ENCODE results near the gene CHTF18.
"Not testable (repeated sequence)": the region's sequence is repeated elsewhere in the genome, so short reads cannot be mapped to it uniquely, and the experiment has no call there.

Gene CHTF18

DNA sequence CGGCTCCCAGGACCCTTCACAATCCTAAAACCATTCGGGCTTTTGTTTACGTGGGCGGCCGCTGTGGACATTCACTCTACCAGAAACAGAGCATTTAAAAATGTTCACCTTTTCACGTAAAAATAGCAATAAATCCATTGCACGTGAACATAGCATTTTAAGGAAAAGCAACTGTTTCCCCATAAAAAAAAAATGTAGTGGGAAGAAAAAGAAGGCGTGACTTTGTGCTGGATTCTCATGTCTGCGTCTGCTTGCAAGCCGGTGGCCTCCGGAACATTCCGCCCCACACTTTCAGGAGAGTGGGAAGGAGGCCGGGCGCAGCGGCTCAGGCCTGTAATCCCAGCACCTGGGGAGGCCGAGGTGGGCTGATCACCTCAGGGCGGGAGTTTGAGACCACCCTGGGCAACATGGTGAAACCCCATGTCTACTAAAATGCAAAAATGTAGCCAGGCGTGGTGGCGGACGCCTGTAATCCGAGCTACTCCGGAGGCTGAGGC lies 25.5 kb downstream of the CHTF18 start:
- no peak for DNase-seq

DNA sequence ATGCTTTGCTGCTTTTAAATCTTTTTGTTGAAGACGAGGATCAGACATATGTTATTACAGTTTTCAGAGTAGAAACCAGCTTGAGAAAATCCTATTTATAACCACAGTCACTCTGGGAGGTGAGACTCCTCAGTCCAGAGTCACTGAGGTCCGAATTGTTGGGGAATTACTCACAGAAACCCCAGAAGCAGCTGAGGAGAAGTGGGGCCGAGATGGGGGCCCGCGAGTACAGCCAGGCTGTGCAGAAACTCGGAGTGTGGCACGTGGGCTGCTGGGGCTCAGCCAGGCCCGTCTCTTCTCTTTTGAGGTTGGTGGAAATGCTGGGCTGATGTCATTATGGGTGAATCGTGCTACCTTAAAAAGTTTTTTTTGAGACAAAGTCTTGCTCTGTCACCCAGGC lies 26.6 kb downstream of the CHTF18 start:
- no peak for DNase-seq

DNA sequence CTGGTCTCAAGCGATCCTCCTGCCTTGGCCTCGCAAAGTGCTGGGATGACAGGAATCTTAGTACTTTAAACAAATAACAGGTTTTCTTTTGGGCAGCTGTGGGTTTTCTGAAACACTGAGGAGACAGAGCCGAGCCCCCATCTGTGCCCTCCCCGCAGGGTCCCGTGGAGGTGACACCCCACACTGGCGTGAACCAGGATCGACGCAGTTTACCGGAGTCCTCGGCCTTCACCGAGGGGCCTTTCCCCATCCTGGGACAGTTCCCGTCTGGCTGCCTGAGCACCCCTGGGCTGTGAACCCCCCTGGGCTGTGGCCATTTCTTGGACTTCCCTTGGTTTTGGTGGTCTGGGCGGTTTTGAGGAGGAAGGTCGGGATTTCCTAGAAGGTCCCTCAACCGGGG lies 27.4 kb downstream of the CHTF18 start:
- no peak for DNase-seq

DNA sequence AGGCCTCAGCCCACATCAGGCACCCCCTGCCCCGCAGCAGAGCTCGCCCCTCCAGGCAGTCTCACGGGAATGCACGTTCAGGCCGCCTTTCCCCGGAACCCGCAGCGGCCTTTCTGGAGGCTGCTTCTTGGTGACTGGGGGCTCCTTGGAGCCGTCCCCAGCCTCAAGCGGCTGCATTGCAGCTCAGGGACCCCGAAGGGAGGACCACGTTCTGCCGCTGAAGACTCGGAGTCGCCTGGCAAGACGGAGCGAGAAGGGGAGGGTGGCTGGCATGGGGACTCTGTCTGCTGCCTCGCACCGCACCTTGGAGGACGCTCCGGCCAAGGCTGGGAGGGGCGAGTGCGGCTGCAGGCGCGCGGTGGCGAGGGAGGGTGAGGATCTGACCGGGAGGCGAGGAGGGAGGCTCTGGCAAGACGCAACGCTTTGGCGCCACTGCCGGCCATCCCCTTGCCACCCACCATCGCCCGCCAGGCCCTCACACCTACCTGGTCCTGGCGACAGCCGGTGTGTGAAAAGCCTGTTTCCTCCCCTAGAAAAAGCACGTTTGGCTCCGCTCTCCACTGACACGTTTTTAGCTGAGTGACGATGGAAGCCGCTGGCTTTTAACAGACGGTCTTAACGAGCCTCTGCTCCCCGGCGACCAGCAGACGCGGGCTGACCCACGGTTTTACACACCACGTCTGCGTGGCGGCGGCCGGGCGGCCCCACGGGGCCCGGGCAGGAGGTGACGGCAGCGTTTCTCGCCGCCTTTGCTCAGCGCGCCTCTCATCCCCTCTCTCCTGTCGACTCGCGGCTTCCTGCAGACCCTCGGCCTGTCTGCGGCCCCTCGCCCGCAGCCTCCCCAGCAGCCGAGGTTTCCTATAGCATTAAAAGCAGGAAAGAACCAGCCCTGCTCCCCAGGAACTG lies 28.8 kb downstream of the CHTF18 start:
- no peak for DNase-seq

DNA sequence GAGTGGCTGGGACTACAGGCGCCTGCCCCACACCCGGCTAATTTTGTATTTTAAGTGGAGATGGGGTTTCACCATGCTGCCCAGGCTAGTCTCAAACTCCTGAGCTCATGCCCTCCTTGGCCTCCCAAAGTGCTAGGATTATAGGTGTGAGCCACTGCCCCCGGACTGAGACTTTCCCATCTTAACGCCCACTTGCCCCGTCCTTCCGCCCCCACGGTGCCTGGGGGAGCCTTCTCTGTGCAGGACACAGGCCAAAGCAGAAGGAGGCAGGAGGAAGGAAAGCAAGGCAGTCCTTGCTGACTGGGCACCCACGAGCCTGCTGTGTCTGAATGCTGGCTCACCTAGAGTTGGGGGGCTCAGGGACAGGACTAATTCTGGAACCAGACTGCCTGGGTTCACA lies 29.7 kb downstream of the CHTF18 start:
- DNase-seq = no peak

DNA sequence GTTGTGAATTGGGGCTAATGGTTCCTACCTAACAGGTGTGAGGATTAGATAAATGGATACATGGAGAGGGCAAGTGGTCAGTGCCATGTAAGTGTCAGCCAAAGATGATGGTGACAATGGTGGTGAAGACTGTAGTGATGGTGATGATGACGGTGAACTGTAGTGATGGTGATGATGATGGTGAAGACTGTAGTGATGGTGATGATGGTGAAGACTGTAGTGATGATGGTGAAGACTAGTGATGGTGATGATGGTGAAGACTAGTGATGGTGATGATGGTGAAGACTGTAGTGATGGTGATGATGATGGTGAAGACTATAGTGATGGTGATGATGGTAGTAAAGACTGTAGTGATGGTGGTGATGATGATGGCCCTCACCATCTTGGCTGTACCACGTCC lies 30.2 kb downstream of the CHTF18 start:
- no peak for DNase-seq

DNA sequence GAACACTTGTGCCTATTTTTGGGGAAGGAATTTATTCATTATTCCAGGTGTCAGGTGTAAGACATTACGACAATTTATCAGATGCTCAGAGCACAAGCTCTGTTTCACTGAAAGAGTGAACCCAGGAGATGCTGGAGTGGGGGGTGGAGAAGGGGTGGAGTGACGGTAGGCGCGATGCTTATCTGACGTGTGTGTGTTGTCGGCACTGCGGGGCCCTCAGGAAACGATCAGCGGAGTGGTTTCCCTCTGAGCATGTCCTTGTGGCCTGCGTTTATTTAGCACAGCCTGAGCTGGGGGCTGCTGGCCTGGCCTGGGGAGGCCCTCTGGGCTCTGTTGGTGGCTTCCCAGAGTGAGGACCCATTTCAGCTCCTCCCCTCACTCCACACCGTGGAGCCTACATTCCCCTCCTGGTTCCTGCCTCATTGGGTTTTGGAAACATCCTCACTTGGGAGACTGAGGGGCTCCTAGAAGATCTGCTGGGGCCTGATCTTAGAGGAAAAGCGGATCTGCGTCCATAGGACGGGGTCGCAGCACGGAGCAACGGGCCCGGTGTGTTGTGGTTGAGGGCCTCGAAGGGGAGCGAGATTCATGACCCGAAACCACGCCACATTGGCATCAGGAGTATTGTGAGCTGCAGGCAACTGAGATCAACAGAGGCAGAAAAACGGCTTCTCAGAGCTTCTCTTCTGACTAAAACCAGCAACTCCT lies 31.1 kb downstream of the CHTF18 start:
- no peak for DNase-seq

DNA sequence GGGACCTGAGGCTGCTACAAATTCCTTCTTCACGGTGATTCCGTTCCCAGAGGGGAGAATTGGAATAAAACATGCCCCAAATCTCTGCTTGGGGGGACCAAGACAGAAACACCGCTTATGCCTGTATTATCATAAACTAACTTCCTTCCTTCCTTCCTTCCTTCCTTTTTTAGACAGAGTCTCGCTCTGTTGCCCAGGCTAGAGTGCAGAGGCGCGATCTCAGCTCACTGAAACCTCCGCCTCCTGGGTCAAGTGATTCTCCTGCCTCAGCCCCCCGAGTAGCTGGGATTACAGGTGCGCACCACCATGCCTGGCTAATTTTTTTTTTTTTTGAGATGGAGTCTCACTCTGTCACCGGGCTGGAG lies 31.6 kb downstream of the CHTF18 start:
- not testable (repeated sequence) for DNase-seq

DNA sequence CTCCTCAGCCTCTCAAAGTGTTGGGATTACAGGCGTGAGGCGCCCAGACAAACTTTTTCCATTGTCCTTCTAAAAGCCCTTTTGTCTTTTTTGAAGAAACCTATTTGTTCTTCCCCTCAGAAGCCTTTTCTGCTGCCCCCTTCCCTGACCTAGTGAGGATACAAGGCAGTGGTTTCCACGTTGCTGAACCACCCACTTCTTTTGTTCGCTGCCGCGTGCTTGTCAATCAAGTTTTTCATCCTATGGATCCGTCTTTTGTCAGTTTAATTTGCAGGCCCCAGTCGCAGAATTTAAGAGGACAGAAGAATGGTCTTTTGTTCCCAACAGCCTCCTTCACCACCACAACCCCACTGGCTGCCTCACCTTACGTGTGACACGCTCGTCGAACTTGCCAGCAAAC lies 32.3 kb downstream of the CHTF18 start:
- DNase-seq = no peak

DNA sequence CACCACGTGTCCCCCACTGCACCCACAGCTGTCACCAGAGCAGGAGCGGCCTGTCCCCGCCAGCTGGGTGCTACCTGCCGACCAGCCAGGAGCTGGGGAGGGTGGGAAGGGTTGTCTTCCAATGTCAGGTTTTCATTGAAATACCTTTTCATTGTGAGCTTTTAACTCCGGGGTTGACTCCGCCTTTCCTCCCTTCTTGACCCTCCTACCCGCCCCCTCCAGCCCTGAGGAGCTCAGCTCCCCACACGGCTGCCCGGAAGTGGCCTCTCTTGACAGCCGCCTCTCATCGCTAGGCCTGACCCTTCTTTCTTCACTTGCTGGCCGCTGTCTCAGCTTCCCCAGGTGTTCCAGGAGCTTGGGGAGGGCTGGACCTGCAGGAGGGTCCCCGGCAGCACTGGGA lies 33.3 kb downstream of the CHTF18 start:
- no peak for DNase-seq

DNA sequence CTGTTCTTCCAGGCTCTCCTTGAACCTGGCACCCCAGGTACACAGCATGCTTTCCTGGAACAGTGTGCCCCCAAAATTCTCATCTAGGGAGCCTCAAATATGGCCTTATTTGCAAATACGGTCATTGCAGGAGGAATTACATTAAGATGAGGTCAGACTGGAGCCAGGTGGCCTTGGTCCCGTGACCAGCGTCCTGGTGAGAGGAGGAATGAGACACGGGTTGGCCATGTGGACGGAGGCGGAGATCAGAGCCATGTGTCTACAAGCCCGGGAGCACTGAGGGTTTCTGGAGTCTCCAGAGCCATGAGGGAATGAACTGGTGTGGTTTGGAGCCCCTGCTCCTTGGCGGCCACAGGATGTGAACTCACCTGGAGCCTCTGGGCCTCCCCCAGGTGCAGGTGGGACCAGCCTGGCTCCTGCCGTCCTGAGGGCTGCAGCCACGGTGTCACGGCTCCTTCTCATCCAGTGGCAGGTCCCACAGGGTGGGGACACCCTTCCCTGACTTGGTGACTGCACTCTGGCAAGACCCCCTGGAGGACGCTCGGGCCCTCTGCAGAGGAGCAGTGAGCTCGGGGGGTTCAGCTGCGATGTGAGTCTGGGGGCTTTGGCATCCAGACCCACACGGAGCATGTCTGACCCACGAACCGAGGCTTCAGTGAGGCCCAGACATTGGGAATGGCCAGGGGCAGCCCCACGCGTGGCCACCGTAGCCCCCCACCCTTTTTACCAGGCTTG lies 33.9 kb downstream of the CHTF18 start:
- no peak for DNase-seq

DNA sequence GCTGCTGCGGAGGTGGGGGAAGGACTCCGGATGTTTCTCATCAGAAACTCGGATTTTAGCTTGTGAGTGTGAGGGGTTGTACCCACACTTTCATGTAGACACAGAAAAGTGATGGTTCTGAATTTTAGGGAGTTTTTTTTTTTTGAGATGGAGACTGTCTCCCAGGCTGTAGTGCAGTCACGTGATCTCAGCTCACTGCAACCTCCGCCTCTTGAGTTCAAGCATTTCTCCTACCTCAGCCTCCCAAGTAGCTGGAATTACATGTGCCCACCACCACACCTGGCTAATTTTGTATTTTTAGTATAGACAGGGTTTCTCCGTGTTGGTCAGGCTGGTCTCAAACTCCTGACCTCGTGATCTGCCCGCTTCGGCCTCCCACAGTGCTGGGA lies 34.5 kb downstream of the CHTF18 start:
- DNase-seq = no peak

DNA sequence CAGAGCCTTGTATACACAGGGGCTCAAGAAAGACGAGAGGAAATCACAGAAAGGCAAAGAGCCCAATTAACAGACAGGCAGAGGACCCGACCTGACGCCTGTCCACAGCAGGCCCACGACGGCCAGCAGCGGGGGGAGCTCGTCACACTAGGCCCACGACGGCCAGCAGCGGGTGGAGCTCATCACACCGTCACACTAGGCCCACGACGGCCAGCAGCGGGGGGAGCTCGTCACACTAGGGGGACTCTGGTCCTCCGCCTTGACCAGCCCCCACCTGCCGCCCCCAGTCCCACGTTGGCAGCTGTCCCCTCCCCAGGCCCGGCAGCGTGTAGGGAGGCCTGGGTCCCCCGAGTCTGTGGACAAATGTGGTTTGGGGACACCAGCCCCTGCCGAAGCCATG lies 35.8 kb downstream of the CHTF18 start:
- no peak for DNase-seq

DNA sequence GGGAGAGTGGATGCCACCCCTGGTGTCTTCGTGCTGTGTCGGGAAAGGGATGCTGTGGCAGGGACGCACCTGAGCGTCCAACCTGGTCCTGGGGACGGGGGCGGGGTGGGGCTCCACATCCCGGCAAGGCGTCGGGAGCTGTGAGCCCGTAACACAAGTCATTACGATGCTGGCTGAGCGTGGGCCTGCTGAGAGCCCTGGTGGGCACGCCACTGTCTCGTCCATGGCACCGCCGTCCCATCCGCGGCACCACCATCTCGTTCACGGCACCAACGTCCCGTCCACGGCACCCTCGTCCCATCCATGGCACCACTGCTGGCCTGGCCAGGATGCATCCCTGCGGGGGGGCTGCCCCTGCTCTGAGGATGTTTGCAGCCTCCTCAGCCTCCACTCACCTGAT lies 36.2 kb downstream of the CHTF18 start:
- no peak for DNase-seq

DNA sequence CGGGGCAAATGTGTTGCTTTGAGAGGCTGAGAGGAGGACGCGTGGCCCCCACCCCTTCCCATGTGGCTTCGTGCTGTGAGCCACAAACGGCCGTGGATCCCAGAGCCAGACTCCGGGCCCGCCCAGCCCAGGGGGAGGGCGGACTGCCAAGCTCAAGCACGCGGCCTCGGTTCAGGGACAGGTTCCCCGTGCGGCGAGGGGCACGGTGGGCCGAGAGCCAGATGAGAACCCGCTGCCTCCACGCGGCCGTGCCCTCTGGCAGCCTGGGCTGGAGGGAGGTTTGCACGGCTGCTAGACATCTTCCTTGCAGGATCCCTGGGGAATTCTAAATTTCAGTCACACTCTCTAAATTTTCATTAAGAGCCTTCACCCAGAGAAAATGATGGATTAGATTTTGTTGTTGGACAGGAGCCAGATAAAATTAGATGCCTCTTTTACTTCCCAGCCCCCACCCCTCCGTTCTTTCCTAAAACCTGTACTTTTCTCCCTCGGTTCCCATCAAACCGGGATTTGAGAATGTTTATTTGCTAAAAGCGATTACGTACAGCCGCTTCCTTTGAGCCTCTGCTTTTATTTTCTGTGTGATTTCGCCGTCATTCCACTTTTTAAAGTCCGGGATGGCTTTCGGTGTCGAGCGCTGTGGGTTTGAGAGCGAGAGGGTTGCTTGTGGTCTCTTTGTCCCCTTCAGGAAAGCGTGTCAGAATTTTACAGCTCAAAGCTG lies 37.1 kb downstream of the CHTF18 start:
- DNase-seq = no peak

DNA sequence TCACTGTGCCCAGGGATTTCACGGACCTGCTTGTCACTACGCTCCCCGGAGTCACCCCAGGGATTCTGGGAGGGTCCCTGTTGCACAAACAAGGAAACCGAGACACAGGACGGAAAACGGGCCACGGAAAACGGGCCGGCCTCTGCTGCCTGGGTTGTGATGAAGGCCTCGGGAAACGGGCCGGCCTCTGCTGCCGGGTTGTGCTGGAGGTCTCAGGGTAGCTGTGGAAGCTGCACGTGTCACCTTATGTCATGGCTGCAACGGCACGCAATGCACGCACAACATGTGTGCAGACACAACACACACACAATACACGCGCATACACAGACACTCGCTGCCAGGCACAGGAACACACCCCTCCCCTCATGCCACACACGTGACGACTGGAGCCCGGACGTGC lies 39.1 kb downstream of the CHTF18 start:
- DNase-seq = no peak

DNA sequence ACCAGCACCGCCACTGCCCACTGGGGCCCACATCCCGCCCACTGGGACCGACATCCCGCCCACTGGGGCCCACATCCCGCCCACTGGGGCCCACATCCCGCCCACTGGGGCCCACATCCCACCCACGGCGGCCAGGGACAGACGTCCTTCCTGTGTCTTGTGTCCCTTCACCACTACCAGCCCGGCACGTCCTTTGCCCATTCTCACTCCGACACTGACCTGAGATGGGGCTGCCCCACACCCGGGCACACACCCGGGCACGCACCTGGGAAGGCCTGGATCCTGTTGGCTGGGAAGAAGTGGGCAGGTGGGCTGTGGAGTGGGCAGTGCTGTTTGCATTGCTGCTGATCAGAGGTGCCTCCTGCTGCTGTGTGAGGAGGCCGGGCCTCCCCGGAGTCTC lies 40.5 kb downstream of the CHTF18 start:
- no peak for DNase-seq

DNA sequence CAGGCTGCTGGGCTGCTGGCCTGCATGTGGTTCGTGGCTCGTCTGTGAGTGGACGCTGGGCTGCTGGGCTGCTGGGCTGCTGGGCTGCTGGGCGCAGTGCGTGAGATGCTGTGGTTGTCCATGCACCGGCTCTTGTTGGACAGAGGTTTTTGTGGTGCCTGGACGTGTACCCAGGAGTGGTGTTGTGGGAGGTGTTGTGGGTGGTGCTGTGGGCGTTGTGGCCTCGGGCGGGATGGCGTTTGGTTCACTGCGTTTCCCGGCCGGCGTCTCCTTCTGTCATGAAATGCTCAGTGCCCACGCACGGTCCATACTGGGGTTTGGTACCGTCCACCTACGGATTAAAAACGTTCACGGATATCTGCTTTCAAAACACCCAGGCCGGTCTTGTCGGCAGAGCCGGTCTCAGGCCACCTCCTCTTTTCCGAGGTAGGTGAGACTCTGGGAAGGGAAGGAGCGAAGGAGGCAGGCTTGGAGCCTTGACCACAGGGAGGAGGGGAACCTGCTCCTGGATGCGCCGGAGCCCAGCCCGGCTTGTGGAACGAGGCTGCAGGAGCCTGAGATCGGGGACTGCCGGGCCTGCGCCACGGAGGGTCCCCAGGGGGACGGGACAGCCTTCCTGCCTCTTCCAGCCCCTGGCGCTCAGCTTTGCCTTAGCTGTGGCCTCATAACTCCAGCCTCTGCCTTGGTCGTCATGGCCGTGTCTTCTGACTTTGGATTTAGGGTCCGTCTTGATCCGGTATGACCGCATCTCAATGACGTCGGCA lies 41.9 kb downstream of the CHTF18 start:
- DNase-seq = no peak

DNA sequence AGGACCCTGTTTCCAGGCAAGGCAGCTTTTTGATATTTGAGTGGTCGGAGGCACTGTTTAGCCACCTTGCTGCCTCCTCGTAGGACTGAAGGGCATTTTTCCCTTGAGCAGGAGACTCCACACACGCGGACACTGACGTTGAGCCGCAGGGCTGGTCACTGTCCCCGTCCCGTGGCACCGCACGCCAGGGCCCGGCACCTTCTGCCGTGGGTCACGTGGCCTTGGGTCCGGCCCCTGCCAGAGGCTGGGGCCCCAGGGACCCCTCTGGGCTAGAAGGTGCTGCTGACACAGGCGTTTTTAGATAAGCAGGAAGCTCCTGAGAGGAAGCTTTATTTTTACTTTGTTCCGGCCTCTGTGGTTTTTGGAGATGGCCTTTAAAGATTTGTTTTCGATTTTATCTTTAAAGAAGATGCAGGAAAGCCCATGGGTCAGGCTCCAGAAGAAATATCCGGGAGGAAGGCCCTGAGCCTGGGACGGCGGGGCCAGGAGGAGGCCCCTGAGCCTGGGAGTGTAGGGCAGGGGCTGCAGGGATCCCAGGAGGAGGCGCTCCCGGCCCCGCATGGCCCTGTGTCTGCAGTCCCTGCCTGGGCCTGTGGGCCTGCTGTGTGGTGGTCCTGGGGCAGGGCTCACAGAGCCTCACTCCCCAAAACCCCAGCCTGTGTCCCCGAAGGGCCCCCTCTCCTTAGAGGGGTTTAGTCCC lies 42.6 kb downstream of the CHTF18 start:
- no peak for DNase-seq

DNA sequence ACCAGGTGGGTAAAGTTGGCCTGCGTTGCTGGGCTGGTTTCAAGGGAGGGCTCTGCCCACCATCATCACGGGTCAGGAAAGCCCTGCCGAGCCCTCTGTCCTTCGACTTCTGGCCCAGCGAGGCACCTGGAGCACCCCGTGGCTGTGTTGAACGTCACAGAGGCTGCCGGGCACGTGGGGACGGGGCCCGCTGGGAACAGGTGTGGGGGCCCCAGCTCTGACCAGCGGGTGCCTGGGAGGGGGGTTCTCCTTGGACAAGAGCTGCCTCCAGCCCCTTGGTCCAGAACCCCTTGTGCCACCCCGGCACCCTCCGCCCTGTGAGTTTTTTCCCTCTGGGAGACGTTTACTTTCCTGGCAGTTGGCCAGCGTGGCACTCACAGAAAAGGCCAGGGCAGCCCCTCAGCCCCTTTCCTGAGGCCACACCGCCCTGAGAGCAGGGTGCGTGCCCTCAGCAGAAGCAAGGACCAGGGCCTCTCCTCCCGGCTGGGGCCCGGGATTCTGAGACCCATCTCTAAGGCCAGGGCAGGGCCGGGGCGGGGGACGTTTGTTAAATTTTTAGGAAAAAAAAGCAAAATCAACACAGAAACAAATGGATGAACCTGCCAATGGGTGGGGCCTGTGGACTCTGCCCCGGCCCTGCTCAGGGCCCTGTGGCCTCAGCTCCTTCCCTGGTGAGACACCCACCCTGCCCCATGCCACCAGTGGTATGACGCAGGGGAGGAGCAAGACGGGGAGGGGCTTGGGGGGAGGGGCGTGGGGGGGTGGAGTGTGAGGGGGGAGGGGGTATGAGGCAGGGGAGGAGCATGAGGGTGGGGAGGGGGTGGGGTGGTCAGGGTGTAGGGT lies 43.4 kb downstream of the CHTF18 start:
- DNase-seq = no peak

Data from NCI-H2029 (cell line).